Glomerular endothelial cell (primary cell): ENCODE data around the gene CMSS1. TPM values are rescaled to one million over a fixed set of nuclear protein-coding genes. Genes with fewer than 3 reads are reported as not detected.

Experiments used
- DNase-seq: peaks from one replicate; pipeline ENCODE4 v3.0.0-alpha.2; 2011; ENCODE audit warnings: low read depth, low spot score; ENCODE audit errors: extremely low read depth
- total RNA-seq: library from RNA; depleted of rRNA; stranded (reverse); fragments of >200 nt; gene quantifications from 2 replicates; pipeline ENCODE4 v1.2.3, GENCODE V29; 2015

CMSS1 gene
- 9.6 and 12.4 TPM in 2 replicates for total RNA-seq

GRCh38 chr3:99817437-99818240 lies at the start of gene CMSS1:
CMSS1 (plus strand) TSS chr3:99817862.
- DNase-seq = peak; percentile 86

GRCh38 chr3:99768126-99768525 lies 49.5 kb upstream of the CMSS1 start:
- no peak for DNase-seq

GRCh38 chr3:99768808-99769501 lies 48.7 kb upstream of the CMSS1 start:
- no peak for DNase-seq

- DNase-seq = no peak
These were observed 45.5 kb upstream of the CMSS1 start for GRCh38 chr3:99772171-99772570.

GRCh38 chr3:99772671-99773070 lies 45.0 kb upstream of the CMSS1 start:
- DNase-seq = no peak

- no peak for DNase-seq
These were observed 43.2 kb upstream of the CMSS1 start for GRCh38 chr3:99774467-99774866.

- no peak for DNase-seq
These were observed 41.0 kb upstream of the CMSS1 start for GRCh38 chr3:99776516-99777209.

GRCh38 chr3:99777210-99777549 lies 40.5 kb upstream of the CMSS1 start:
- DNase-seq = no peak

- no peak for DNase-seq
These were observed 40.0 kb upstream of the CMSS1 start for GRCh38 chr3:99777708-99778107.

- no peak for DNase-seq
These were observed 36.9 kb upstream of the CMSS1 start for GRCh38 chr3:99780749-99781148.

GRCh38 chr3:99781761-99782160 lies 35.9 kb upstream of the CMSS1 start:
- no peak for DNase-seq

- no peak for DNase-seq
These were observed 34.6 kb upstream of the CMSS1 start for GRCh38 chr3:99783011-99783573.

GRCh38 chr3:99789011-99789721 lies 28.5 kb upstream of the CMSS1 start:
- DNase-seq = peak; percentile 50

GRCh38 chr3:99794485-99794884 lies 23.2 kb upstream of the CMSS1 start:
- no peak for DNase-seq

GRCh38 chr3:99795573-99795972 lies 22.1 kb upstream of the CMSS1 start:
- DNase-seq = no peak

GRCh38 chr3:99799422-99799821 lies 18.2 kb upstream of the CMSS1 start:
- DNase-seq = no peak

GRCh38 chr3:99803297-99803696 lies 14.4 kb upstream of the CMSS1 start:
- no peak for DNase-seq

- DNase-seq = no peak
These were observed 12.5 kb upstream of the CMSS1 start for GRCh38 chr3:99805160-99805559.

- peak; percentile 57 for DNase-seq
These were observed 9.4 kb upstream of the CMSS1 start for GRCh38 chr3:99808163-99808794.

- no peak for DNase-seq
These were observed 8.1 kb upstream of the CMSS1 start for GRCh38 chr3:99809565-99809964.
